ENCODE data around the gene DDAH1. TPM values are rescaled to one million over a fixed set of nuclear protein-coding genes. Genes with fewer than 3 reads are reported as not detected.

Gene DDAH1
- total and polyA plus RNA-seq, 2 of the 4 experiments (the other 2 are of a cell fraction) = 78.0 to 94.5 TPM

DNA sequence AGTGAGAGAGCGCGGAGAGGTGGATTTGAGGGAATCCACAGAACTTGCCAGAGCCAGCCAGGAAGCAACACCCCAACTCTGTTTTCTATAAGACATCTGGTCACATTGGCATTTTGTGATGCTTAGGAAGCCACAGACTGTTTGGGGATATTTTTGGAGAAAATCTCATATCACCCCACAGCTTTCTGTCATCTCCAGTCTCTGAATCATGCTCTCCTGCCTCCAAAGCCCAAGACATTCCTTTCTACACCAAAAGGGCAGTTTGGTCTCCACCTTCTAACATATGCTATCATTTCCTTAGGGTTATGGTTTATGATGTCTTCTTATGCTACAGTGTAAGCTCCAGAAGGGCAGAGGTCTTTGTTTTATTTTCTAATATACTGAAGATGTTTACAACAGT lies 174.1 kb downstream of the DDAH1 start:
- Histone ChIP-seq H3K4me1 (ENCODE audit: control insufficient read depth, insufficient read depth, low read length) (peaks cover 13% of the 10 kb centered on the region), H3K14ac (replicated peaks; ENCODE audit: low read depth, low read length) (peak overlapping the region; percentile 18; the same call in 1 of the 2 replicates), H2BK20ac (ENCODE audit: low read depth, low read length) (peak overlapping the region; percentile 35; the same call in 1 of the 2 replicates), H2AK5ac (ENCODE audit: low read depth, low read length) (peak overlapping the region; percentile 63; the same call in 1 of the 2 replicates), H3K18ac (ENCODE audit: low read depth, low read length) (peak overlapping the region; percentile 14; the same call in 1 of the 2 replicates), H4K20me1 (ENCODE audit: insufficient read depth, low read length) (no peaks in the 10 kb centered on the region), H2BK120ac (ENCODE audit: low read depth, low read length) (0 out of 2 replicates have a peak overlapping the region, but pooled peaks have one; percentile 17), H3K27me3 (ENCODE audit: control insufficient read depth, insufficient read depth, low read length) (no peaks in the 10 kb centered on the region), H4K91ac (ENCODE audit: insufficient read depth, low read depth, low read length) (peak overlapping the region; percentile 13; the same call in 1 of the 2 replicates), H3K23ac (ENCODE audit: low read depth, low read length) (peak overlapping the region; percentile 55; the same call in 1 of the 2 replicates), H3K9me3 (ENCODE audit: control insufficient read depth, insufficient read depth, low read length) (no peaks in the 10 kb centered on the region), H3K56ac (ENCODE audit: extremely low read depth, insufficient read depth, low read length) (no peak overlapping the region), H3K27ac (ENCODE audit: insufficient read depth, low read length) (no peak overlapping the region), H4K5ac (ENCODE audit: low read depth, low read length) (peak overlapping the region; percentile 67; the same call in 1 of the 2 replicates), H2BK15ac (ENCODE audit: low read depth, low read length) (peak overlapping the region; percentile 43; the same call in 1 of the 3 replicates), H3K9me1 (ENCODE audit: insufficient read depth, low read length) (peaks cover 6% of the 10 kb centered on the region; the same call in 1 of the 2 replicates), H2AFZ (replicated peaks; ENCODE audit: low read length, poor library complexity) (no peak overlapping the region), H3K9ac (ENCODE audit: low read depth, low read length) (no peak overlapping the region), H3K4ac (ENCODE audit: low read depth, low read length) (peak overlapping the region; percentile 58; the same call in 1 of the 2 replicates), H2BK5ac (ENCODE audit: low read depth, low read length, poor library complexity, severe bottlenecking) (peak overlapping the region; percentile 12), H3K4me3 (ENCODE audit: insufficient read depth, low read depth, low read length) (no peak overlapping the region), H2AK9ac (replicated peaks; ENCODE audit: low read depth, low read length, poor library complexity) (no peak overlapping the region), H3K36me3 (ENCODE audit: control insufficient read depth, insufficient read depth, low read length) (no peaks in the 10 kb centered on the region), H4K8ac (ENCODE audit: low read depth in 2 of 2, low read length in 2 of 2) (peak overlapping the region in 1 of 2 experiments; percentile 33; a peak in 2 of 4 replicates), H3K4me2 (ENCODE audit: low read depth, low read length) (peak overlapping the region; percentile 38; the same call in 1 of the 2 replicates), H3K79me1 (ENCODE audit: low read depth in 1 of 2, low read length in 2 of 2) (no peaks in the 10 kb centered on the region; a peak in 1 of 4 replicates)
- ATAC-seq (ENCODE audit: low read depth) = peak; percentile 47
- DNase-seq = no peak
- BruUV-seq (replicated peaks) = no TSS peak
- no CpG with 5 or more reads among the region's 2 CpGs for WGBS, 2 experiments (ENCODE audit: extremely low coverage in 2 of 2, insufficient read length in 1 of 2)
- in situ Hi-C loops (cut with MboI; ENCODE audit: low sequenced_read_pairs) = no loop called here
- ChIA-PET CTCF (no interaction called here), POLR2A (ENCODE audit: unreplicated experiment) (no interaction called here)
- dilution Hi-C loops (cut with HindIII; ENCODE audit: low sequenced_read_pairs, unreplicated experiment) = no loop called here
- intact Hi-C loops (cut with micrococcal nuclease) = no loop called here
- TF ChIP-seq CEBPB (IDR thresholded peaks at IDR 0.05; ENCODE audit: low read depth, low read length) (no peak), RCOR1 (IDR thresholded peaks at IDR 0.05; ENCODE audit: insufficient replicate concordance, low read length) (no peak), RAD21 (IDR thresholded peaks at IDR 0.05; ENCODE audit: low read length) (no peak), CTCF (conservative IDR thresholded peaks at IDR 0.05; ENCODE audit: low read depth, low read length) (no peak), POLR2A (IDR thresholded peaks at IDR 0.05; ENCODE audit: low read depth, low read length) (no peak), BHLHE40 (IDR thresholded peaks at IDR 0.05; ENCODE audit: low read depth, low read length) (no peak), CHD1 (IDR thresholded peaks at IDR 0.05; ENCODE audit: low read depth, low read length) (no peak), NFE2L2 (IDR thresholded peaks at IDR 0.05; ENCODE audit: low read depth, low read length) (no peak), RFX5 (IDR thresholded peaks at IDR 0.05; ENCODE audit: low read depth, low read length) (no peak), MAFK (IDR thresholded peaks at IDR 0.05; ENCODE audit: low read depth, low read length) (no peak), SMC3 (IDR thresholded peaks at IDR 0.05; ENCODE audit: low read depth, low read length) (no peak), FOS (IDR thresholded peaks at IDR 0.05; ENCODE audit: low read depth, low read length) (no peak), MAZ (IDR thresholded peaks at IDR 0.05; ENCODE audit: borderline replicate concordance, low read depth, low read length) (no peak), MXI1 (IDR thresholded peaks at IDR 0.05; ENCODE audit: borderline replicate concordance, low read depth, low read length) (no peak)
- TF ChIP-seq, protein P1, sequence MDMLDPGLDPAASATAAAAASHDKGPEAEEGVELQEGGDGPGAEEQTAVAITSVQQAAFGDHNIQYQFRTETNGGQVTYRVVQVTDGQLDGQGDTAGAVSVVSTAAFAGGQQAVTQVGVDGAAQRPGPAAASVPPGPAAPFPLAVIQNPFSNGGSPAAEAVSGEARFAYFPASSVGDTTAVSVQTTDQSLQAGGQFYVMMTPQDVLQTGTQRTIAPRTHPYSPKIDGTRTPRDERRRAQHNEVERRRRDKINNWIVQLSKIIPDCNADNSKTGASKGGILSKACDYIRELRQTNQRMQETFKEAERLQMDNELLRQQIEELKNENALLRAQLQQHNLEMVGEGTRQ (IDR thresholded peaks at IDR 0.05; ENCODE audit: low read depth, low read length) = no peak
- TF ChIP-seq, protein P2, sequence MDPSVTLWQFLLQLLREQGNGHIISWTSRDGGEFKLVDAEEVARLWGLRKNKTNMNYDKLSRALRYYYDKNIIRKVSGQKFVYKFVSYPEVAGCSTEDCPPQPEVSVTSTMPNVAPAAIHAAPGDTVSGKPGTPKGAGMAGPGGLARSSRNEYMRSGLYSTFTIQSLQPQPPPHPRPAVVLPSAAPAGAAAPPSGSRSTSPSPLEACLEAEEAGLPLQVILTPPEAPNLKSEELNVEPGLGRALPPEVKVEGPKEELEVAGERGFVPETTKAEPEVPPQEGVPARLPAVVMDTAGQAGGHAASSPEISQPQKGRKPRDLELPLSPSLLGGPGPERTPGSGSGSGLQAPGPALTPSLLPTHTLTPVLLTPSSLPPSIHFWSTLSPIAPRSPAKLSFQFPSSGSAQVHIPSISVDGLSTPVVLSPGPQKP (IDR thresholded peaks at IDR 0.05; ENCODE audit: borderline replicate concordance, low read depth, low read length) = no peak
